Type B pancreatic cell (in vitro differentiated cells): Measurements from ENCODE around the gene GNAS-AS1. TPM values are rescaled to one million over a fixed set of nuclear protein-coding genes. Genes with fewer than 3 reads are reported as not detected.

Experiments
- DNase-seq: peaks from one replicate; pipeline ENCODE4 v3.0.0; 2021; ENCODE audit warnings: mixed read lengths; ENCODE audit not compliant: unreplicated experiment; ENCODE audit errors: extremely low spot score
- H3K27ac Mint-ChIP-seq: 2 replicates; pipeline ENCODE4 v1.8.0; 2021; ENCODE audit warnings: mild to moderate bottlenecking, mixed read lengths
- H3K27me3 Mint-ChIP-seq: 2 replicates; pipeline ENCODE4 v1.8.0; 2021; ENCODE audit warnings: mixed read lengths
- H3K36me3 Mint-ChIP-seq: 2 replicates; pipeline ENCODE4 v1.8.0; 2021; ENCODE audit warnings: mixed read lengths
- H3K4me1 Mint-ChIP-seq: one replicate; pipeline ENCODE4 v1.8.0; 2021; ENCODE audit warnings: mixed read lengths; ENCODE audit not compliant: unreplicated experiment
- H3K4me3 Mint-ChIP-seq: 2 replicates; pipeline ENCODE4 v1.8.0; 2021; ENCODE audit warnings: mild to moderate bottlenecking, mixed read lengths
- H3K9me3 Mint-ChIP-seq: 2 replicates; pipeline ENCODE4 v1.8.0; 2021; ENCODE audit warnings: mixed read lengths
- total RNA-seq: library from RNA; stranded (reverse); gene quantifications from 2 replicates; pipeline ENCODE4 v1.2.1, GENCODE V29; 2021; ENCODE audit warnings: low replicate concordance
- TF ChIP-seq, protein P1 (sequence below): fragments of 200-600 bp; sonication (generic); conservative IDR thresholded peaks from 2 replicates; pipeline ENCODE4 v1.5.0; 2021; ENCODE audit warnings: antibody characterized with exemption, mild to moderate bottlenecking

The GNAS-AS1 gene
- total RNA-seq, 1 donor from 2014 or later, result 6.1 TPM

DNA sequence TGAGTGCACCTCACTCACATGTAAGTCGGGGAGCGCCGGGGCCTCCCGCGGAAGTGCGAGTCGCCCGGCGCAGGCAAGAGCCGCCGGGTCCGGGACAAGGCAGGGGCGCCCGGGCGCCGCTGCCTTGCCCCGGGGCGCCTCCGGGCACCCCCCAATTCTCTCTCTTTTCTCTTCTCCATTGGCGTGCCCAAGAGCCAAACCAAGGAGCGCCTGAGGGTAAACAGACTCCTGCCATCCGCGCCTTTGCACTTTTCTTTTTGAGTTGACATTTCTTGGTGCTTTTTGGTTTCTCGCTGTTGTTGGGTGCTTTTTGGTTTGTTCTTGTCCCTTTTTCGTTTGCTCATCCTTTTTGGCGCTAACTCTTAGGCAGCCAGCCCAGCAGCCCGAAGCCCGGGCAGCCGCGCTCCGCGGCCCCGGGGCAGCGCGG, 38.6 kb upstream of the GNAS-AS1 start:
- Mint-ChIP-seq H3K4me1 (peaks cover 20% of the 10 kb centered on the region), H3K9me3 (no peaks in the 10 kb centered on the region), H3K27ac (peak overlapping the region; percentile 91), H3K4me3 (peak overlapping the region; percentile 92), H3K36me3 (peaks cover 3% of the 10 kb centered on the region), H3K27me3 (no peaks in the 10 kb centered on the region)
- TF ChIP-seq, protein P1, sequence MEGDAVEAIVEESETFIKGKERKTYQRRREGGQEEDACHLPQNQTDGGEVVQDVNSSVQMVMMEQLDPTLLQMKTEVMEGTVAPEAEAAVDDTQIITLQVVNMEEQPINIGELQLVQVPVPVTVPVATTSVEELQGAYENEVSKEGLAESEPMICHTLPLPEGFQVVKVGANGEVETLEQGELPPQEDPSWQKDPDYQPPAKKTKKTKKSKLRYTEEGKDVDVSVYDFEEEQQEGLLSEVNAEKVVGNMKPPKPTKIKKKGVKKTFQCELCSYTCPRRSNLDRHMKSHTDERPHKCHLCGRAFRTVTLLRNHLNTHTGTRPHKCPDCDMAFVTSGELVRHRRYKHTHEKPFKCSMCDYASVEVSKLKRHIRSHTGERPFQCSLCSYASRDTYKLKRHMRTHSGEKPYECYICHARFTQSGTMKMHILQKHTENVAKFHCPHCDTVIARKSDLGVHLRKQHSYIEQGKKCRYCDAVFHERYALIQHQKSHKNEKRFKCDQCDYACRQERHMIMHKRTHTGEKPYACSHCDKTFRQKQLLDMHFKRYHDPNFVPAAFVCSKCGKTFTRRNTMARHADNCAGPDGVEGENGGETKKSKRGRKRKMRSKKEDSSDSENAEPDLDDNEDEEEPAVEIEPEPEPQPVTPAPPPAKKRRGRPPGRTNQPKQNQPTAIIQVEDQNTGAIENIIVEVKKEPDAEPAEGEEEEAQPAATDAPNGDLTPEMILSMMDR, result no peak
- DNase-seq, result no peak

DNA sequence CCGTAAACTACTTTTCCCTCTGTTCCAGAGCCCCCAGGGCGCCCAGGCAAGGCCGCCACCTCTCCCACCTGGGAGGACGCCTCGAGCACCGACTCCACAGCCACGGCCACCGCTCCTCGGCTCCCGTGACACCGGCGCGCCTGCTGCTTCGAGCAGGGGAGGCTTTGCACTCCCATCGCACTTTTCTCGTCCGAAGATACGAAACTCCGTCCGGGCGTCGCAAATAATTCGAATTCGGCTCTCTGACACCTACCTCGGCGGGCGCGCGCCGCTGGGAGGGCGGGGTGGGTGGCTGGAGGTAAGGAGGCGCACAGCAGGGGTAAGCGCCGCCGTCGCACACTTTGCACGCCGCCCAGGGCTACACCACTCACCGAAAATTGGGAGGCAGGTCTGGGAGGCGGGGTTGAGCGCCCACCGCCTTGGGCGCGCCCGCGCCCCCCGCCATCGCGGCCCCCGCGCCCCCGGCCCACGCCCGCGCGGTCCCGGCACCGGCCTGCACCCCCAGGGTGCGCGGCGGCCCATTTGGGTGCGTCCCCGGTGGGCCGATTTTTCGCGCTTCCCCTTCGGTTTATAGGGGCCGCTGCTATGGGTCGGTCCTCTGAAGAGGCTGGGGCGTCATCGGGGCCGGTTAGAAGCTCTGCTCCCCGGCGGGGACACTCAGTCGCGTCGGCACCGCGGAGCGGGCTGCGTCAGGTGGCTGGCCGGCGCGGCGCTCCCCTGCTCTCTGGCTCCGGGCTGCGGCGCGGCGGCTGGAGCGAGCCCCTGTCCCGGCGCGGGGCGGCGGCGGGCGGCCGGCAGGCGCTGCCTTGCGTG, 38.0 kb upstream of the GNAS-AS1 start:
- Mint-ChIP-seq H3K9me3 (no peaks in the 10 kb centered on the region), H3K36me3 (peaks cover 3% of the 10 kb centered on the region), H3K27ac (peak overlapping the region; percentile 91), H3K4me1 (peaks cover 16% of the 10 kb centered on the region), H3K27me3 (no peaks in the 10 kb centered on the region), H3K4me3 (peak overlapping the region; percentile 90)
- DNase-seq, result peak; percentile 82
- TF ChIP-seq, protein P1, result no peak

DNA sequence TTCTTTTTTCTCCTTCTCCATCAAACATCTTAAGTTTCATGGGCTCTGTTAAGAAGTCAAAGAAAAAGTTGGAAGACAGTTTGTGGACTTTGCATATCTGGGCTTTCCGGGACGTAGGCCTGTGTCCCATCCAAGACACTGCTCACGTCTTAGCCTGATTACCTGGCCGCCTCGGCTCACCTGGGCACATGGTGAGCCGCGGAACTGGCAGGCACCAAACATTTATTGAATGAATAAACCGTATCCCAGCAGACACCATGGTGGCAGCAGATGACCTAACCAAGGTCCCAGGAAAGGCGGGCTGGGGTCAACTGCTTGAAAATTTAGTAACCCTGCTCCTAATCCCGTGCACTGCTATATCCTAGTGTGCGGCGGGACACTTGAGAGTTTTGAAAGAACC, 37.4 kb upstream of the GNAS-AS1 start:
- Mint-ChIP-seq H3K4me3 (peak overlapping the region; percentile 90), H3K9me3 (no peaks in the 10 kb centered on the region), H3K36me3 (no peaks in the 10 kb centered on the region), H3K27me3 (no peaks in the 10 kb centered on the region), H3K4me1 (peaks cover 16% of the 10 kb centered on the region), H3K27ac (peak overlapping the region; percentile 91)
- TF ChIP-seq, protein P1, result no peak
- DNase-seq, result no peak

DNA sequence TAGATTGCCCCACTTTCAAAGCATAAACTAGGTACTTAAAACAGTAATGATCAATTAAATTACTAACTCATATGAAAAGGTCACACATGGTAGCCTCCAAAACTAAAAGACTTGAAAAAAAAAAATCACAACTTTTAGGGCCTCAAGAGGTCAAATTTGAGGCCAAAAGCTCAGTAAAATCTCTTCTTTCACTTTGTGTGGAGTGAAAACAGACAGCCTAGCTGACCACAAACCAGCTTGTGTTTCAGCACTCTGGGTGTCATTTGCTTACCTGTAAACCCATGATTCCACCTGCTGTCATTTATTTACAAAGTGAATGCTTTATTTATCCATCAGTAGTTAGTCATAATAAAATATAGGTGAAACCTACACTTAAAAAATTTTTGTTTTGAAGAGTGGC, 35.8 kb upstream of the GNAS-AS1 start:
- TF ChIP-seq, protein P1, result no peak
- Mint-ChIP-seq H3K27me3 (no peaks in the 10 kb centered on the region), H3K4me1 (peaks cover 25% of the 10 kb centered on the region), H3K9me3 (no peaks in the 10 kb centered on the region), H3K36me3 (no peaks in the 10 kb centered on the region), H3K27ac (no peak overlapping the region), H3K4me3 (no peak overlapping the region)
- DNase-seq, result no peak

DNA sequence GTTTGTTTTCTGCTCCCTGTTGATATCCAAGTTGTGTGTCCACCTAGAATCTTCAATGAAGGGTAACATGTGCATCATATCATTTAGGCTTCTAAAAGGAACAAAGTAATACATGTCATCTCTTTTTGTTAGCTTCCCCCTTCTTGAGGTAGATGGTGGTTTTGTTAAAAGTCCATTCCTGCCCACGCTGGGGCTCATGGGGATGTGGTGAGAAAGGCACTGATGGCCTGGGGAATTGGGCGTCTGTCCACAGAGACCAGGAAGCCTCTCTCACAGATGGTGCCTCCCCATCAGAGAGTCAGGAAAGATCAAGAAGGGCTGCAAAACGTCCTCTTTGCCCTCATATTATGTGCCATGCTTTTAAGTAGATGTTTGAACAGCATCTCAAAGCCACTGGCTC, 34.3 kb upstream of the GNAS-AS1 start:
- TF ChIP-seq, protein P1, result no peak
- Mint-ChIP-seq H3K36me3 (peaks cover 4% of the 10 kb centered on the region), H3K27me3 (peaks cover 8% of the 10 kb centered on the region), H3K27ac (no peak overlapping the region), H3K4me1 (peaks cover 34% of the 10 kb centered on the region), H3K9me3 (no peaks in the 10 kb centered on the region), H3K4me3 (no peak overlapping the region)
- no peak for DNase-seq
